Measurements from ENCODE around the gene SIVA1.

Gene SIVA1

GRCh38 chr14:104778694-104779331 lies 25.9 kb downstream of the SIVA1 start:
- Mint-ChIP-seq H3K27ac (no peak overlapping the region), H3K4me3 (no peak overlapping the region), H3K36me3 (no peaks in the 10 kb centered on the region), H3K27me3 (no peaks in the 10 kb centered on the region), H3K9me3 (no peaks in the 10 kb centered on the region), H3K4me1 (no peaks in the 10 kb centered on the region)

GRCh38 chr14:104779776-104780512 lies 27.0 kb downstream of the SIVA1 start:
- Mint-ChIP-seq H3K36me3 (no peaks in the 10 kb centered on the region), H3K4me1 (no peaks in the 10 kb centered on the region), H3K9me3 (no peaks in the 10 kb centered on the region), H3K4me3 (no peak overlapping the region), H3K27ac (no peak overlapping the region), H3K27me3 (no peaks in the 10 kb centered on the region)

- peak overlapping the region; percentile 35 for H3K27ac Mint-ChIP-seq
- no peaks in the 10 kb centered on the region for H3K27me3 Mint-ChIP-seq
- no peaks in the 10 kb centered on the region for H3K9me3 Mint-ChIP-seq
- H3K4me3 Mint-ChIP-seq = no peak overlapping the region
- no peaks in the 10 kb centered on the region for H3K36me3 Mint-ChIP-seq
- no peaks in the 10 kb centered on the region for H3K4me1 Mint-ChIP-seq
Observed at GRCh38 chr14:104780513-104781030, 27.6 kb downstream of the SIVA1 start.

- Mint-ChIP-seq H3K4me3 (no peak overlapping the region), H3K36me3 (no peaks in the 10 kb centered on the region), H3K27ac (no peak overlapping the region), H3K27me3 (no peaks in the 10 kb centered on the region), H3K4me1 (no peaks in the 10 kb centered on the region), H3K9me3 (no peaks in the 10 kb centered on the region)
Observed at GRCh38 chr14:104781271-104782077, 28.5 kb downstream of the SIVA1 start.

- H3K27me3 Mint-ChIP-seq = no peaks in the 10 kb centered on the region
Observed at GRCh38 chr14:104782086-104782807, 29.3 kb downstream of the SIVA1 start.

GRCh38 chr14:104782808-104783139 lies 29.8 kb downstream of the SIVA1 start:
- Mint-ChIP-seq H3K9me3 (no peaks in the 10 kb centered on the region), H3K36me3 (no peaks in the 10 kb centered on the region), H3K4me3 (no peak overlapping the region), H3K27me3 (no peaks in the 10 kb centered on the region), H3K27ac (no peak overlapping the region), H3K4me1 (peaks cover 4% of the 10 kb centered on the region)

More at GRCh38 chr14:104782086-104782807, 29.3 kb downstream of the SIVA1 start:
- no peak overlapping the region for H3K27ac Mint-ChIP-seq
- H3K4me1 Mint-ChIP-seq = peaks cover 4% of the 10 kb centered on the region
- H3K9me3 Mint-ChIP-seq = no peaks in the 10 kb centered on the region
- no peaks in the 10 kb centered on the region for H3K36me3 Mint-ChIP-seq
- no peak overlapping the region for H3K4me3 Mint-ChIP-seq

GRCh38 chr14:104783484-104784217 lies 30.7 kb downstream of the SIVA1 start:
- Mint-ChIP-seq H3K27me3 (no peaks in the 10 kb centered on the region), H3K4me3 (no peak overlapping the region), H3K36me3 (no peaks in the 10 kb centered on the region), H3K9me3 (no peaks in the 10 kb centered on the region), H3K27ac (no peak overlapping the region), H3K4me1 (peaks cover 10% of the 10 kb centered on the region)

GRCh38 chr14:104784218-104784568 lies 31.2 kb downstream of the SIVA1 start:
- H3K27ac Mint-ChIP-seq = no peak overlapping the region
- no peak overlapping the region for H3K4me3 Mint-ChIP-seq
- H3K27me3 Mint-ChIP-seq = no peaks in the 10 kb centered on the region
- peaks cover 10% of the 10 kb centered on the region for H3K4me1 Mint-ChIP-seq
- H3K9me3 Mint-ChIP-seq = no peaks in the 10 kb centered on the region
- no peaks in the 10 kb centered on the region for H3K36me3 Mint-ChIP-seq

GRCh38 chr14:104784846-104785707 lies 32.1 kb downstream of the SIVA1 start:
- Mint-ChIP-seq H3K27ac (peak overlapping the region; percentile 30), H3K9me3 (no peaks in the 10 kb centered on the region), H3K4me1 (peaks cover 16% of the 10 kb centered on the region), H3K4me3 (no peak overlapping the region), H3K27me3 (no peaks in the 10 kb centered on the region), H3K36me3 (no peaks in the 10 kb centered on the region)

- H3K4me3 Mint-ChIP-seq = no peak overlapping the region
Observed at GRCh38 chr14:104785708-104786080, 32.7 kb downstream of the SIVA1 start.

GRCh38 chr14:104786091-104786586 lies 33.2 kb downstream of the SIVA1 start:
- H3K27ac Mint-ChIP-seq = no peak overlapping the region
- no peaks in the 10 kb centered on the region for H3K27me3 Mint-ChIP-seq
- no peaks in the 10 kb centered on the region for H3K36me3 Mint-ChIP-seq
- H3K4me1 Mint-ChIP-seq = peaks cover 16% of the 10 kb centered on the region
- H3K9me3 Mint-ChIP-seq = no peaks in the 10 kb centered on the region
- H3K4me3 Mint-ChIP-seq = no peak overlapping the region

More at GRCh38 chr14:104785708-104786080, 32.7 kb downstream of the SIVA1 start:
- H3K27ac Mint-ChIP-seq = peak overlapping the region; percentile 41
- no peaks in the 10 kb centered on the region for H3K36me3 Mint-ChIP-seq
- no peaks in the 10 kb centered on the region for H3K27me3 Mint-ChIP-seq
- peaks cover 16% of the 10 kb centered on the region for H3K4me1 Mint-ChIP-seq
- H3K9me3 Mint-ChIP-seq = no peaks in the 10 kb centered on the region

GRCh38 chr14:104786726-104787675 lies 34.1 kb downstream of the SIVA1 start:
- Mint-ChIP-seq H3K27ac (peak overlapping the region; percentile 76), H3K9me3 (no peaks in the 10 kb centered on the region), H3K4me3 (no peak overlapping the region), H3K36me3 (no peaks in the 10 kb centered on the region), H3K27me3 (no peaks in the 10 kb centered on the region), H3K4me1 (peaks cover 19% of the 10 kb centered on the region)

- Mint-ChIP-seq H3K9me3 (no peaks in the 10 kb centered on the region), H3K27ac (no peak overlapping the region), H3K4me1 (peaks cover 23% of the 10 kb centered on the region), H3K27me3 (no peaks in the 10 kb centered on the region), H3K4me3 (no peak overlapping the region), H3K36me3 (no peaks in the 10 kb centered on the region)
Observed at GRCh38 chr14:104787736-104788135, 34.8 kb downstream of the SIVA1 start.

Measured in activated naive CD4-positive, alpha-beta T cell treated with anti-CD3 and anti-CD28 coated beads, Interleukin-2, amount 50 U/mL, for 24 hours (primary cell).